Activated CD8-positive, alpha-beta memory T cell treated with anti-CD3 and anti-CD28 coated beads for 4 hours (primary cell): Measurements from ENCODE around the gene TASP1.
A peak's percentile ranks its signal among the peaks of the same experiment; 100 is the strongest.

Experiments used
- DNase-seq, 2 donors: peaks; one replicate each; pipeline ENCODE4 v3.0.0-alpha.2; 2020; ENCODE audit warnings: low read depth in 2 of 2

Gene TASP1

DNA sequence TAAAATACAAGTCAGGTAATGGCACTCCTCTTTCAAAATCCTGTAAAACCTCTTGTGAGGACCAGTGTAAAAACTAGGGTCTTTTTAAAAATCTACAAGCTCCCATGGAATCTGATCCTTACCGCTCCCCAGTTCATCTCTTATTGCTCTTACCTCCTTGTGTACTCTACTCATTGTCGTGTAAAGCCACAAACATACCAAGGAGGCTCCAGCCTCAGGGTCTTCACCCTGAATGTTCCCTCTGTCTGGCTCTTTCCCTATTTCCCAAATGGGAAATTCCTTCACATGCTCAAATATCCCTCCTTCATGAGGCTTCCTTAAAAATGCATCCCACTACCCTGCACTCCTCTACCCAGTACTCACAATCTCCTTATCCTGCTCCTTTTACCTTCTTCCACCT, 67.1 kb downstream of the TASP1 start:
- no peak for DNase-seq

DNA sequence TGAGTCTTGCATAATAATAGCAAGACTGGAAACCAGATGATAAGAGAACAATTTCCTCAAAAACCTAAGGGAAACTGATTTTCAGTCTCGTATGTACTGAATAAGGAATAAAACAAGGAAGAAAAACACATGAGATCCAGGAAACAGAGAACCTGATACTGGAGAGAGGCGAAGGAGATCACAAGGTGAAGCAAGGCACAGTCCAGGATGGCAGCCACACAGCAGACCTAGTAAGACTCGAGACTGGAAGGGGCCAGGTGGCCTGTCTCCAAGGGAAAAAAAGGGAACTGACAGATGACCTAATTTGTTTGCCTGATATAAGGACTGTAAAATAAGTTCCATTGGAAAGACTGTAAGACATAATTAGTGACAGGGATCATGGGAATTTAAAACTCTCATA, 71.1 kb downstream of the TASP1 start:
- no peak for DNase-seq

- DNase-seq = no peak
These were observed 74.9 kb downstream of the TASP1 start for GRCh38 chr20:13563854-13564253.

DNA sequence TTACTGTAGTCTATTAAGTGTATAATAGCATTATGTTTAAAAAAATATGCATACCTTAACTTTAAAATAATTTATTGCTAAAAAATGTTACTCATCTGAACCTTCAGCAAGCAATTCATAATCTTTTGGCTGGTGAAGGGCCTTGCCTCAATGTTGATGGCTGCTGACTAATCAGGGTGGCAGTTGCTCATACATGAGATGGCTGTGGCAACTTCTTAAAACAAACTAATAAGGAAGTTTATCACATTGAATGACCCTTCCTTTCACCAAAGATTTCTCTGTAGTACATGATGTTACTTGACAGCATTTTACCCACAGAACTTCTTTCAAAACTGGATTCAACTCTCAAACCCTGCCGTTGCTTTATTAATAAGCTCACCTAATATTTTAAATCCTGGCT, 84.0 kb downstream of the TASP1 start:
- DNase-seq = no peak

GRCh38 chr20:13554076-13554475, 84.7 kb downstream of the TASP1 start:
- DNase-seq = no peak

GRCh38 chr20:13552061-13552460, 86.7 kb downstream of the TASP1 start:
- no peak for DNase-seq

GRCh38 chr20:13549451-13549850, 89.3 kb downstream of the TASP1 start:
- no peak for DNase-seq

DNA sequence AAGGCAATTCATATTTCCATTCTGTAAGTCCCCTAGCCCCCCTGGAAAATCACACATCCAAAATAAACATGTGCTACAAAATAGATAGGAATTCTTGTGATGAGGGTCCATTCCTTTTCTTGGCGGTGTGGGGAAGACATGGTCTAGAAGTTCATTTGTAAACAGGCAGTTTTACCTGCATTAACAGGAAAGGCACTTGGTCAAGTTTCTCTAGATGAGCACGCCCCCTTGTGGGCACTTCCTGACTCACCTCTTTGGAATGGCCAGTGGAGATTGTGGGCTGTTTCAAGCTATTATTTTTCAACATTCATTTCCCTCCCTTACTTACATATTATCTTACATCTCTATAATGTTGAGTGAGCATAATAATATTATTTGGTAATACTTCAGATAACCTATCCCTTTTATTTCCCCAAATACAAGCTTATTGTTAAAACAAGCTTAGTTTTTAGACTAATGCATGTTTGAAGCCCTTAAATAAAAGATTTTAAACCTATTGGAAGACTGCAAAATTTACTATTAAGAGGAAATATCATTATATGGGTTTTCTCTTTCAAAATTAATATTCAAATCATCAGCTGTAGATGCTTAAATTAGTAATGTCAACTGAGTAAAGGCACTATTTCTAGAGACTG, 92.1 kb downstream of the TASP1 start:
- DNase-seq = peak; percentile 21 to 27

- DNase-seq = no peak
These were observed 92.9 kb downstream of the TASP1 start for GRCh38 chr20:13545790-13546189.

DNA sequence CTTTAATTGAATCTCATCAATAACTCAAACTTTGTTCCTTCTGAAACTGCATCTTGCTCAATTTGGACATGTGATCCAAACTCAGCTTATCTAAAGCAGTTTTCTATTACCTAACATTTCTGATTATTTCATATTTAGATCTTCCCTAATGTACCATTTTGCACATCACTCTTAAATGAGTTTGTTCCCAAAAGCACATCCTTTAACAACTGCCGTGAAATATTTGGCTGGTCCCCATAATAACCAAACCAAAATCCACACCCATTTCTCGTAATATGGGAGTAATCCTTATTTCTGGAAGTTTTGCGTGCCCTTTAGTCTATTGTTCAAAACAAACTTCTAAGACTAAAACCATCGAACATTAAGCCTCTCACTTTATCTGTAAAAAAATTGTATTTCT, 94.9 kb downstream of the TASP1 start:
- no peak for DNase-seq

DNA sequence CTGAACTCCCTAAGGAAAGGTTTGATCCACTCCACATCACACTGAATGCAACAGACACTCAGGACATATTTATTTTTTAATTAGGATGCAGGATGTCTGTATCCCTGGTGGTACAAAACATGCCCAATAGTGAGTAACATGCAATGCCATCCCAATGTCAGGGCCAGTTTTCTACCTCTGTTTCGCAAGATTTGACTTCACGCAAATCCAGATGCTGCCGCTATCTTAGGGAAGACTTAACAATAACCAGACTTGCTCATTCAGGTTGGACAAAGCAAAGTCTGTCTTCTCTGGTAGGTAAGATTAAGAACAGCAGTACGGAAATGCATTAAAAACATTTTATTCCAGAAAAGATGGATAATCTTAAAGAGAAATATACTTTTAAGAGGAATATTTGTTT, 103.1 kb downstream of the TASP1 start:
- DNase-seq = no peak

GRCh38 chr20:13533946-13534345, 104.8 kb downstream of the TASP1 start:
- DNase-seq = no peak

- no peak for DNase-seq
These were observed 108.6 kb downstream of the TASP1 start for GRCh38 chr20:13530146-13530545.

- DNase-seq = no peak
These were observed 112.2 kb downstream of the TASP1 start for GRCh38 chr20:13526551-13526950.

DNA sequence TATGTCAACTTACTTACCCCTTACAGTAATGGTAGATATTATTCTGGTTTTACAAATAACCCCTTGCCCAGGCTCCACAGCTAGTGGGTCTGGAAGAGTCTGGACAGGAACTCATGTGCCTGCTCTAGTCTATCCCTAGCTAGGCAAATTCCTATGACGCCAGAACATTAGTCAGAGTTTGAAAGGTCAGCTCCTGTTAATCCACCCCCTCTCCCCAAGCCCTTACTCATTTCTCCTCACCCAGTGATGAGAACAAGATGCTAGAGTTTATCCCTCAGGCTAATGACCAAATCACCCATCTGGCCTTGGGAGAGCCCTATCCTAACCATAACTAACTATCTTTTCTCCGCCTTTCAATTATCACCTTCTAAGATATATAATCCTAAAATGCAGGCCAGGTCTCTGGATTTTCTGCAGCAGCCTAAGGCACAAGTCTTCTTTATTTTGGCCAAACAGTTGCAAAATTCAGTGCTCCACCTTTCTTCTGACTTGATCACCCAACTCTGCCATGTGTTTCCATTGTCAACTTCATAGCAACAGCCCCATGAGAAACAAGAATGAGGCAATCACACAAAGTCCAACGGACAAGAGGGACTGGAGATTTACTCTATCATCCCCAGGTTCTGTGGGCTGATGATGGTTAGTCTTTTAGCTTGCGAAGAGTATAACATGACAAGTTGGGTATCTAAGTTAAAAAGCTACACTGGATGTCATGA, 113.3 kb downstream of the TASP1 start:
- no peak for DNase-seq

- no peak for DNase-seq
These were observed 114.4 kb downstream of the TASP1 start for GRCh38 chr20:13524339-13524738.

DNA sequence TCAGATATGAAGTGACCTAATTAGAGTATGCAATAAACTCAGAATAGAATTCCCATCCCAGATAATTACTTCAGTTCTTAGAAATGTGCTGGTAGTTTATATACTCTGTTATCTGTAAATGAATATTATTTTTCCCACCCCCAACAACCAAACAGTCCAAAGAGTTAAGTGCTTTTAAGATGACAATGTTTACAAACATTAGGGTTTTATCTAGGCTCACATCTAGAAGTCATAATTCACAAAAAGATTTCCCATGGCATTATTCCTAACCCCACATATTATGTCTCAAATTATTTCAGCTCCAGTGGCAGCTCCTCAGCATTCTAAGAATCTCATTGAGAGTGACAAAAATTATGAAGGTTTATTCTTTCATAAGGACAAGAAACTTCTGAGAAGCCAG, 120.9 kb downstream of the TASP1 start:
- DNase-seq = no peak

DNA sequence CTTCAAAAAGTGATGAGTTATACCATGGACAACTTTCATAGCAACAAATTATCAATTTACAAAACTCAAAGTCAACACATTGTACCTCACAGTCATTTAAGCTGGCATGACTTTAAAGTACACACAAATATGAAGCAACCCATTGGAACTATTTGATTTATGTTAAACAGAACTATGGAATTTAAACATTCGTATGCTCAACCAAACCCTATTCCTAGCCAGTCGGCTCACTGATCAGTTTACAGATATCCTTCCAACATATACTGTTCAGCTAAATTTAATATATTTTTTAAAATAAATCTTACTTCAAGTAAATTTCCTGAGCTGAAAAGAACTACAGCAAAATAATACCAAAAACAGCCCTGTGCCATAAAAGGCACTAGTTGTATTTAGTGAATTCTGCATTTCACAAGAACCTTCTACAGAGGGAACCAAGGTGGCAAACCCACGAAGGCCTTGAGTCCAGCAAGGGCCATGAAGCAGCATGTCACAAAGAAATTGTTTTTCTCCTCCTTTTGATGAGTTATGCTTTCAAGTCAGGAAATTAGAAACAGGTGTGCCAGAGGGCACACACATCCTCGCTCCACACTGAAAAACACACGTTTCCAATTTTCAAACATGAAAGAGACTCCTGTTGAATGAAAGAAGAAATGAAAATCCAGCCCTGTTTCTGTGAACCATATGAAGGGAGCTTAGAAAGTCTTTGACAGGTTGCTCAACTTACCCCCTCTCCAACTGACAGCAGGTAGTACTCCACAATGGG, 122.8 kb downstream of the TASP1 start:
- DNase-seq = no peak

DNA sequence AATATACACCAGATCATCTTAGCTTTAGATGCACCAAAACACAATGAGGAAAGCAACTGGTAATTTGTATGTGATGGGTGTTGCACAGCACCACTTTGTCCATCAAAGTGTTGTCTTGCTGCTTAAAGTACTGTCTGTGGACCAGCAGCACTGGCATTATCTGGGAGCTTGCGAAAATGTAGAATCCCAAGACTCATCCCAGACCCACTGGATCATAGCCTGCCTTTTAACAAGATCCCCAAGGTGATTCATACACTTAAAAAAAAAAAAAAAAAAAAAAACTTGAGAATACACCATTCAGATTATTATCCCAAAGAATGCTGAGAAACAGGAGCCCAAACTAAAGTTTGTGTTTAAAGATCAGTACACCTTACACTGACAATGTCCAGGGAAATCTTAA, 123.4 kb downstream of the TASP1 start:
- no peak for DNase-seq

DNA sequence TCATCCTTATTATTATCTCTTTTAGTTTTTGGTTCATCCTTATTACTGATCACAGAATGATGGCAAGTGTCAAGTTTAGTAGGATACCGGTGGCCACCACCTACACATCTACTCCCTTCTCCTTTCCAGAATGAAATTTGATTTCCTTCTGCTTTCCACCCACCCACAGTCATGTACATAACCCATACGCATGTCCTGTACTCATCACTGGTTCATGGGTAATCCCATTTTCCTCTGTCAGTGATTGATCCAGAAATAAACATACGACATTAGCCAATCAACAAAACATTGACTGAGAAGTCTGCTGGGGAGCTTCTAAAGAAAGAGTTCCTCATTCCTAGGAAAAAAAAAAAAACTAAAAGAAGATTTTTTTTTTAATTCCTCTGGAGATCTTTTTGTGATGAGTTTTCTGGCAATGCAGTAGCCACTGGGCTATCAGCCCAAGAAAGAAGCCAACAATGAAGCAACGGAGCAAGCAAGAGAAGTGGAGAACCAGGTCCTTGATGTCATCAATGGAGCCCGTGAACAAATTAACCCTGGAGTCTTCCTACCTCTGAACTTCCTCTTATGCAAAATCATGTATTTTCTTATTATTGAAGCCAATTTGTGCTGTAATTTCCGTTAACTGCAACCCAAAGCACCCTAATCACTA, 127.8 kb downstream of the TASP1 start:
- no peak for DNase-seq

DNA sequence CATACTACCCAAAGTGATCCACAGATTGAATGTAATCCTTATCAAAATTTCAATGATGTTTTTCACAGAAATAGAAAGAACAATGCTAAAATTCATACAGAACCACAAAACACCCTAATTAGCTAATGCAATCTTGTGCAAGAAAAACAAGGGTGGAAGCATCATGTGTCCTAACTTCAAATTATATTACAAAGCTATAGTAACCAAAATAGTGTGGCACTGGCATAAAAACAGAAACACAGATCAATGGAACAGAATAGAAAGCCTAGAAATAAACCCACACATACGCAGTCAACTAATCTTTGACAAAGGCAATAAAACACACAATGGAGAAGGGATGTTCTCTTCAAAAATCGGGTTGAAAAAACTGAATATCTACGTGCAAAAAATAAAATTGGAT, 131.1 kb downstream of the TASP1 start:
- DNase-seq = no peak

DNA sequence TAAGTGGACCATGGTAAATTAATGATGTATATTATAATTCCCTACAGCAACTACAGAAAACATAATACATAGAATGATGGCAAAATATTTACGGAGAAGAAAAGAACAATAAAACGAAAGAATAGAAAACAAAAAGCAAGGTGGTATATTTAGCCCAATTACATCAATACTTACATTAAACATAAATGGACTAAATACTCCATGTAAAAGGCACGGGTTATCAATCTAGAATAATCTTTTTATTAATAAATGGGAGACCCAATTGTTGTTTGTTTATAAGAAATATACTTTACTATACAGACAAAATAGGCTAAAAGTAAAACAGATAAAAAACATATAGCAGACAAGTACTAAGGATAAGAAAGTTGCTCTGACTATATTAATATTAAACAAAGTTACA, 137.2 kb downstream of the TASP1 start:
- DNase-seq = no peak

DNA sequence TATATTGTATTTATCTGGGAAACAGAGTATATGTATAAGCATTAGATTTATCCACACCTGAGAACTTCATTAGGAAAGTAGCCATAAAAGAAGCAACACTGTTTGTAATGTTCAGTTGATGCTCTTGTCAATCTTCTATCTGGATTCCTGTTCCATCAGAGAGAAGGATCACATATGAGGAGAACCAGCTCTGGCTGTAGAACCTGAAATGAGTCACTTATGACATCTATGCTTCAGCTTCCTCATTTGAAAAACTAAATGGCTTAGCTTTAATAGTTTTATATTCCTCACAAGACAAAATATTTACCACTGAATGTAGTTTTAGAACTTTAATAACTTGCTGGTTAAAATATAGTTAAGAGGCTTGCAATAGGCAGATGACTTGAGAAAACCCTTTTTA, 144.7 kb downstream of the TASP1 start:
- no peak for DNase-seq
